Mesenchymal stem cell (in vitro differentiated cells and primary cell): ENCODE measurements around the gene LIN28B.

Experiments
- DNase-seq: peaks from one replicate; pipeline ENCODE4 v3.0.0-alpha.2; 2013
- H2AFZ ChIP-seq: one replicate; pipeline ENCODE4 v1.6.1; 2013; ENCODE audit warnings: low read depth, mild to moderate bottlenecking, control low read depth, inconsistent platforms, low read length, moderate library complexity
- H2AK5ac ChIP-seq: 2 replicates; pipeline ENCODE4 v1.6.1; 2013; ENCODE audit warnings: low read length, moderate library complexity, mild to moderate bottlenecking, inconsistent platforms; ENCODE audit not compliant: severe bottlenecking
- H2BK120ac ChIP-seq: one replicate; pipeline ENCODE4 v1.6.1; 2013; ENCODE audit warnings: low read depth, mild to moderate bottlenecking, inconsistent platforms, low read length, moderate library complexity
- H2BK12ac ChIP-seq, 2 experiments: one replicate each; pipeline ENCODE4 v1.6.1; 2013; ENCODE audit warnings: inconsistent platforms in 2 of 2, low read length in 2 of 2, mild to moderate bottlenecking in 2 of 2, moderate library complexity in 2 of 2, control low read depth in 1 of 2
- H2BK15ac ChIP-seq: one replicate; pipeline ENCODE4 v1.6.1; 2013; ENCODE audit warnings: mild to moderate bottlenecking, low read depth, inconsistent platforms; ENCODE audit not compliant: poor library complexity, severe bottlenecking
- H2BK5ac ChIP-seq: 2 replicates; pipeline ENCODE4 v1.6.1; 2013; ENCODE audit warnings: low read depth, mild to moderate bottlenecking, low read length, control low read depth, inconsistent platforms; ENCODE audit not compliant: poor library complexity, severe bottlenecking
- H3K14ac ChIP-seq, 2 experiments: one replicate each; pipeline ENCODE4 v1.6.1; 2013; ENCODE audit warnings: inconsistent platforms in 2 of 2, low read length in 2 of 2, control low read depth in 1 of 2, mild to moderate bottlenecking in 1 of 2, moderate library complexity in 1 of 2
- H3K18ac ChIP-seq, 2 experiments: one replicate each; pipeline ENCODE4 v1.6.1; 2013; ENCODE audit warnings: inconsistent platforms in 2 of 2, low read length in 2 of 2, control low read depth in 1 of 2, low read depth in 1 of 2, mild to moderate bottlenecking in 1 of 2
- H3K23ac ChIP-seq, 2 experiments: one replicate each; pipeline ENCODE4 v1.6.1; 2013; ENCODE audit warnings: inconsistent platforms in 2 of 2, low read length in 2 of 2, mild to moderate bottlenecking in 2 of 2, moderate library complexity in 2 of 2, control low read depth in 1 of 2
- H3K27ac ChIP-seq: 2 replicates; pipeline ENCODE4 v1.5.1; 2013; ENCODE audit warnings: mild to moderate bottlenecking, moderate library complexity, low read length, control low read depth, inconsistent platforms; ENCODE audit not compliant: poor library complexity, severe bottlenecking
- H3K27me3 ChIP-seq, 2 experiments: 2 replicates each; pipeline versions ENCODE4 v1.6.1 to v1.7.0; 2013; ENCODE audit warnings: low read length in 2 of 2, mild to moderate bottlenecking in 2 of 2, moderate library complexity in 2 of 2, control low read depth in 1 of 2, inconsistent platforms in 1 of 2; ENCODE audit not compliant: control insufficient read depth in 1 of 2, insufficient read depth in 1 of 2
- H3K36me3 ChIP-seq, 2 experiments: 2 replicates each; pipeline versions ENCODE4 v1.6.1 to v1.7.0; 2013; ENCODE audit warnings: low read length in 2 of 2, control low read depth in 1 of 2, inconsistent platforms in 1 of 2, low read depth in 1 of 2, mild to moderate bottlenecking in 1 of 2; ENCODE audit not compliant: insufficient read depth in 2 of 2, control insufficient read depth in 1 of 2
- H3K4ac ChIP-seq, 2 experiments: one replicate each; pipeline ENCODE4 v1.6.1; 2013; ENCODE audit warnings: inconsistent platforms in 2 of 2, low read length in 2 of 2, mild to moderate bottlenecking in 2 of 2, moderate library complexity in 2 of 2, control low read depth in 1 of 2, low read depth in 1 of 2
- H3K4me1 ChIP-seq: 2 replicates; pipeline ENCODE4 v1.6.1; 2013; ENCODE audit warnings: low read depth, low read length, control low read depth; ENCODE audit not compliant: control insufficient read depth, insufficient read depth
- H3K4me2 ChIP-seq: 2 replicates; pipeline ENCODE4 v1.6.1; 2013; ENCODE audit warnings: low read length, mild to moderate bottlenecking, inconsistent platforms; ENCODE audit not compliant: poor library complexity, severe bottlenecking
- H3K4me3 ChIP-seq, 2 experiments: 2 replicates each; pipeline versions ENCODE4 v1.5.1 to v1.7.0; 2013; ENCODE audit warnings: low read length in 2 of 2, mild to moderate bottlenecking in 2 of 2, control low read depth in 1 of 2, low read depth in 1 of 2; ENCODE audit not compliant: insufficient read depth in 1 of 2
- H3K79me1 ChIP-seq: replicated peaks from 2 replicates; pipeline ENCODE4 v1.6.1; 2013; ENCODE audit warnings: mild to moderate bottlenecking, control low read depth, low read length, inconsistent platforms; ENCODE audit not compliant: poor library complexity, severe bottlenecking
- H3K9ac ChIP-seq: 2 replicates; pipeline ENCODE4 v1.7.0; 2013; ENCODE audit warnings: mild to moderate bottlenecking, low read length, moderate library complexity
- H3K9me3 ChIP-seq: 2 replicates; pipeline ENCODE4 v1.7.0; 2013; ENCODE audit warnings: mild to moderate bottlenecking, low read length; ENCODE audit not compliant: control insufficient read depth
- H4K8ac ChIP-seq: one replicate; pipeline ENCODE4 v1.6.1; 2013; ENCODE audit warnings: inconsistent platforms, mild to moderate bottlenecking, low read length, moderate library complexity
- H4K91ac ChIP-seq: one replicate; pipeline ENCODE4 v1.6.1; 2013; ENCODE audit warnings: mild to moderate bottlenecking, low read length, inconsistent platforms
- WGBS: methylation state at CpG from one replicate; pipeline ENCODE4 v1.1.7; 2013; ENCODE audit warnings: mixed read lengths; 5-methylcytosine and 5-hydroxymethylcytosine counted together

The LIN28B gene

GRCh38 chr6:104969108-104969507, 12.2 kb downstream of the LIN28B start:
- no peak overlapping the region for H4K91ac ChIP-seq
- no peak overlapping the region for H2BK12ac ChIP-seq
- no peak overlapping the region for H3K4ac ChIP-seq
- no peak overlapping the region for H2AFZ ChIP-seq
- H2AK5ac ChIP-seq: no peak overlapping the region
- no peak overlapping the region for H2BK5ac ChIP-seq
- no peaks in the 10 kb centered on the region for H3K36me3 ChIP-seq
- H3K79me1 ChIP-seq: peaks cover 3% of the 10 kb centered on the region
- no peaks in the 10 kb centered on the region for H3K9me3 ChIP-seq
- H3K14ac ChIP-seq: no peak overlapping the region
- no peak overlapping the region for H4K8ac ChIP-seq
- no peak overlapping the region for H3K4me3 ChIP-seq
- no peaks in the 10 kb centered on the region for H3K4me1 ChIP-seq
- no peak for DNase-seq
- H3K4me2 ChIP-seq: no peak overlapping the region
- H3K18ac ChIP-seq: peak overlapping the region in 1 of 2 experiments; percentile 52
- no peaks in the 10 kb centered on the region for H3K27me3 ChIP-seq
- WGBS: 0% methylated on average over 1 of the region's 2 CpGs
- no peak overlapping the region for H3K9ac ChIP-seq
- H3K23ac ChIP-seq: no peak overlapping the region
- H3K27ac ChIP-seq: no peak overlapping the region
- H2BK15ac ChIP-seq: no peak overlapping the region
- no peak overlapping the region for H2BK120ac ChIP-seq

DNA sequence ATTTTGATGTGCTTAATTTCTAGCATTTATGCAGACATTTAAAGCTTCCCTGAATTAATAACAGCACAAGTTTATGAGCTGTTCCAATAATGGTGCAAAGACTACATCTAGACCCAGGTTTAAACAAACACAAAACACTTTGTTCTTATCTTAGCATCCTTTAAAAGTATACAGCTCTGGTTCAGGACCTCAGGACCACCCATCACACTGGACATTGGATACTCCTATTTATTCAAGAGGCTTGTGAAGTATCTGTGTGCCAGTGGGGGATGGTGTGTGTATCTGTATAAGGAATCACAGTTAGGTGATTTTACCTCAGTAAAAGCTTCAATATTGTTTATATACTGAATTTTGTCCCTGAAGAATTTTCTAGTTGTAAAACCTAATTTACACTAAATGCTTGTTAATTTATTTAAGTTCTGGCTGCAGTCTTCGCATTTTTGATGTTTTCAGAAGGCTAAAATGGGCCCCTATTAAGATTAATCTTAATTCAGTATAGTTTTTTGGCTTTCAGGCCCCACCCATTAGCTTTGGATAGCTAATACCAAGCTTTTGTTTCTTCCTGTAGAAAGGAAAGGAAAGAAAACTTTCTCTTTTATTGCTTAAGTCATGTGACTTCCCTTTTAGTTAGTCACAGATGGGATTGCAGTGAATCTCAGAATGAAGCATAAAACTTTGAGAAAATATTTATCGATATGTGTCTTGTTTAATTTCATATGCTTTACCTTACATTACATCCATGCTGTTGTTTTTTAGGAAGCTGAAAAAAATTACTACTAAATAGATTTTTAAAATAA, 13.1 kb downstream of the LIN28B start:
- Histone ChIP-seq H2BK5ac (no peak overlapping the region), H3K23ac (no peak overlapping the region), H2AK5ac (no peak overlapping the region), H3K4me3 (no peak overlapping the region), H2BK120ac (no peak overlapping the region), H3K4me1 (no peaks in the 10 kb centered on the region), H3K4ac (no peak overlapping the region), H3K18ac (peak overlapping the region in 1 of 2 experiments; percentile 70), H2BK12ac (no peak overlapping the region), H3K27me3 (no peaks in the 10 kb centered on the region), H4K91ac (no peak overlapping the region), H2BK15ac (no peak overlapping the region), H3K14ac (no peak overlapping the region), H4K8ac (no peak overlapping the region), H3K9me3 (no peaks in the 10 kb centered on the region), H3K4me2 (no peak overlapping the region), H3K9ac (peak overlapping the region; percentile 17), H3K27ac (no peak overlapping the region), H3K79me1 (peaks cover 3% of the 10 kb centered on the region), H2AFZ (no peak overlapping the region), H3K36me3 (no peaks in the 10 kb centered on the region)
- WGBS: no CpG with 5 or more reads among the region's 2 CpGs
- peak; percentile 43 for DNase-seq

DNA sequence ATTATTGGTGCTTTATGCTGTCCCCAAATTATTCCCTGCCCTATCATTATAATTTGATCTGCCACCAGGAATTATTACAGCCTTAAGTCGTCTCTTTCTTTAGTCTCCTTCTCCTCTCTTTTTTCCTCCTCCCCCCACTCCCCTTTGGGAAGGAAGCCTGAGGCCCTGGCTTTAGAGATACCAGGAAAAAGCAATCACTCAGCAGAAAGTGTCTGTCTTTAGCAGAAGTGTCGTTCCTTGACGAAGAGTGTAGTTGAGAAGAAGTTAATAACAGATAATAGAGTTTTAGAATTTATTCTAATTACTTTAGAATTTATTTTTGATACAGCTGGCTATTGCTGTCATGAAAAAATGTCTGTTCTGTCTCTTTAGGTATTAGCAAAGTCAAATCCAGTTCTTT, 16.5 kb downstream of the LIN28B start:
- no peak overlapping the region for H2BK5ac ChIP-seq

GRCh38 chr6:104983296-104983695, 26.4 kb downstream of the LIN28B start:
- H2BK15ac ChIP-seq: no peak overlapping the region
- no peak overlapping the region for H2BK5ac ChIP-seq
- no peak overlapping the region for H3K4ac ChIP-seq
- no peak overlapping the region for H4K91ac ChIP-seq
- no peaks in the 10 kb centered on the region for H3K4me1 ChIP-seq
- no peak overlapping the region for H2AK5ac ChIP-seq
- no peak overlapping the region for H2BK120ac ChIP-seq
- 100% methylated on average over 3 of the region's 5 CpGs for WGBS
- no peak overlapping the region for H3K14ac ChIP-seq
- H2AFZ ChIP-seq: no peak overlapping the region
- H3K27ac ChIP-seq: no peak overlapping the region
- H3K9ac ChIP-seq: no peak overlapping the region
- no peak overlapping the region for H2BK12ac ChIP-seq
- H3K9me3 ChIP-seq: no peaks in the 10 kb centered on the region
- no peak for DNase-seq
- H3K4me3 ChIP-seq: no peak overlapping the region
- H3K4me2 ChIP-seq: no peak overlapping the region
- no peaks in the 10 kb centered on the region for H3K36me3 ChIP-seq
- H3K27me3 ChIP-seq: peaks cover 0 to 7% of the 10 kb centered on the region in 2 experiments
- no peak overlapping the region for H3K18ac ChIP-seq
- H4K8ac ChIP-seq: no peak overlapping the region
- peaks cover 7% of the 10 kb centered on the region for H3K79me1 ChIP-seq
- H3K23ac ChIP-seq: no peak overlapping the region

More for the DNA sequence above, 16.5 kb downstream of the LIN28B start:
- H3K23ac ChIP-seq: no peak overlapping the region
- H3K27me3 ChIP-seq: peaks cover 0 to 5% of the 10 kb centered on the region in 2 experiments
- H3K36me3 ChIP-seq: no peaks in the 10 kb centered on the region
- no peaks in the 10 kb centered on the region for H3K9me3 ChIP-seq
- H3K9ac ChIP-seq: no peak overlapping the region
- peaks cover 5% of the 10 kb centered on the region for H3K79me1 ChIP-seq
- no peak overlapping the region for H3K4ac ChIP-seq
- H3K27ac ChIP-seq: no peak overlapping the region
- H3K18ac ChIP-seq: no peak overlapping the region
- DNase-seq: no peak
- no peak overlapping the region for H3K4me3 ChIP-seq
- H3K4me2 ChIP-seq: no peak overlapping the region
- no peak overlapping the region for H4K91ac ChIP-seq
- H2AK5ac ChIP-seq: no peak overlapping the region
- no peak overlapping the region for H3K14ac ChIP-seq
- no peak overlapping the region for H2AFZ ChIP-seq
- WGBS: 11% methylated on average over 1 of the region's 3 CpGs
- no peak overlapping the region for H2BK15ac ChIP-seq
- no peak overlapping the region for H4K8ac ChIP-seq
- H2BK12ac ChIP-seq: no peak overlapping the region
- H3K4me1 ChIP-seq: no peaks in the 10 kb centered on the region
- no peak overlapping the region for H2BK120ac ChIP-seq
